Raji (cell line): ENCODE results near the gene DNAJB14.

Source experiments
- POLR2A ChIP-seq: IDR thresholded peaks from 2 replicates; pipeline ENCODE4 v1.6.1; 2011; ENCODE audit warnings: low read depth, low read length, control low read depth; ENCODE audit not compliant: insufficient read depth

The DNAJB14 gene

DNA sequence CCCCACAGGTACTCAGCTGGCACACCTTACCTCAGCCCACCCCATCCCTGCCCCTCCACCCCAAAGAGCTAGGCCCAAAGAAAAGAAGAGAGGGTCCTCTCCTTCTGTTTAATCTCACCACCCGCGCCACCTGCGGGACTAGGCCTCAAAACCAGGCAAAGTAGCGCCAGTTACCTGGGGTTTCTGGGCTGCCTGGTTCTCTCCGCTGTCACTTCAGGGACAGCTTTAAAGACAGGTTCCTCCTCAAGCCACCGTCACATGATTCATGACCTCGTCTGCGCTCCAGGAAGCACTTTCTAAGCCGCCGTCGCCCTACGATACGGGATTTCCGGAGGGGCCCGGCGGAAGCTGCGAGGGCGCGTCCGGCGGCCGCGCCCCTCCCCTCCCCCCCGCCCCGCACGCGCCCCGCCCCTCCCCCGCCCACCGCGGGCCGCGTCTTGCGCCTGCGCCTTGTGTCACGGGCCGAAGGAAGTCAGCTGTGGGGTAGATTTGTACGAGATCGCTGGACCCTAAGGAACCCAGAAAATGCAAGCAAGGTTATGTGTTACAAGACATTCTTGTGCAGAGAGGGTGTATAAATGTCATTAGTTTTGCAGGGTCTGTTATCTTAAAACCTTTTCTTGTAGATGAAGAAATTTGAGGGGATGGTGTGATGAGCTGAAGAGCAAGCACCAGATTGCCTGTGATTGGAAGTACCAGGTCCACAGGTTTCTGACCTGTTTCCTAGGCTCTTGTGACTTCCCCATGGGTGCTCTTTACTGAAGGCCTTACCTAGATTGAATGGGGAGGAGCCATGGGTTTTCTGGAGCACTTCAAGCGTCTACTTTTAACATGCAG is 52.0 kb downstream of the DNAJB14 start, which contains the start of gene LAMTOR3:
Gene LAMTOR3, minus strand, starts transcription at position 267 of the 837 bp plus-strand sequence. CDS start 464 bp downstream, outside the sequence.
- TF ChIP-seq POLR2A: peak; percentile 67

DNA sequence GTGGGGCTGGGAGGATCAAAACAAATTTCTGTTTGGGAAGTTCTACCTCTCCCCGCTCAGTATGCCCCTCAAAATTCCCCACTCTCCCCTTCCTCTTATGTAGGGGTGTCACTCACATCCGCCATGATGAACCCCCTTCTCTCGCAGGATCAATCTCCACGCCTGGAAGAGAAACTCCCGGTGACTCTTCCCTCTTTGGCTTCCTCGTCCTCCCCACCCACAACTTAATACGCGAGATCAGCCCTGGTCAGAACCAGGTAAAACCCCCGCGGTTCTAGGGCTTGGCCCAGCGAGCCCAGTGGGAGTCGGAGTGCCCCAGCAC is 52.6 kb downstream of the DNAJB14 start:
- TF ChIP-seq POLR2A: no peak

DNA sequence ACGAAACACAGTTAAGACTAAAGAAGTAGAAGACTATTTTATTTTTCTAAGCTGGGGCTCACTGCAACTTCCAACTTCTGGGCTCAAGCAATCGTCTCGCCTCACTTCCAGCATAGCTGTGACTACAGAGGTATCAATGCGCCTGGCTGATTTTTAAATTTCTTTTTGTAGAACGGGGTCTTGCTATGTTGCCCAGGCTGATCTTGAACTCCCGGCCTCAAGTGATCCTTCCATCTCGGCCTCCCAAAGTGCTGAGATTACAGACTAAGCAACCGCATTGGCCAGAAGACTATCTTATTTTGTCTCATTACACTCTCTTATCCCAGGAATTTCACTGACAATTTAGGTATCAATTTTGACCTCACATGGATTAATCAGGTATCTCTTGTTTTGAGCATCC is 53.4 kb downstream of the DNAJB14 start:
- no peak for TF ChIP-seq POLR2A

DNA sequence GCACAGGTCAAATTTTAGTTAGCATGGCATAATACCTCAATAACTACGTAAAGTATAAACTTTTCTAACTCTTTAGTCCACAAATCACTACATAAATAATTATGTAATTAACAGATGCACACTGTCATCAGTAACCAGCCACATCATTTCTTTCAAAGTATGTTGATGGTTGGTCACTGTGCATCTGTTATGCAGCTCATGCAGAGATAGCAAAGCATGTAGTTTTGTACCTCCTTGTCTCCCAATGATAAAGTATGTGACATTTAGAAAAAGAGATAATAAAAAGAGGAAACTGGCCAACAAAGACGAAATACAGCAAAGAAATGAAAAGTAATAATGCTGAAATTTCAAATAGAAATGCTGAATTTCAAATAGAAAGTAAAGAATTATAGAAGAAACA is 55.1 kb downstream of the DNAJB14 start:
- TF ChIP-seq POLR2A: no peak

DNA sequence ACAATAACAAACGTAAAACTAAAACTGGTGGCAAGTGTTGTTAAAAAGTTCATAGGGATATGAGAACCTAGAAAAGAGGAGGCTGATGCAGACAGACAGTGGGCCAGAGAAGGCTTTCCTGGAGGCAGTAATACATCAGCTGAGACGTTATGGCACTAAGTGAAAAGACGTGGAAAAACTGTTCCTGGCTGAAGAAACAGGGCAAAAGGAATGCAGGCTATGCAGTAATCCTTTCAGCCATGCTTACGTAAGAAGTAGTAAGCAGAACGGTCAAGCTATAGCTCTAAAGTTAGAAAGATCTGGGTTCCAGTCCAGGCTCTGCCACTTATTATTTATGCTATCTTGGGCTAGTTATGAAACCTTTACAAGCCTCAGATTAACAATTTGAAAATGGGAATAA is 58.6 kb downstream of the DNAJB14 start:
- TF ChIP-seq POLR2A: no peak

DNA sequence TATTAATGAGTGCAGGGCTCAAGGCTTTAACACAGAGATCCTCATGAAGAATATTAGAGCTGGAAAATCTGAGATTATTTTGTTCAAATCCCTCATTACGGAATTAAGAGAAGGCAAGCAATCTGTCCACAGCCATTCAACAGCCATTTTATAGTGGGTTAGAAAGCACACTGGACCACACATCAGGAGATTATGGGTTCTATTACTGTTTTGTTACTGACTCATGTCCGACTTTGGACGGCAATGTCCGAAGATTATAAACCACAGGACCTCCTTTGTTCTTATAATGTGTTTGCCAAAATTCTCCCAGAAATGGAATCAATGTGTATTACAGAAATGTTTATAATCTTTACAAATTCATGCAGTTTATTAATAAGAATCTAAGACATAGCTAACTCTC is 60.3 kb downstream of the DNAJB14 start:
- no peak for TF ChIP-seq POLR2A

DNA sequence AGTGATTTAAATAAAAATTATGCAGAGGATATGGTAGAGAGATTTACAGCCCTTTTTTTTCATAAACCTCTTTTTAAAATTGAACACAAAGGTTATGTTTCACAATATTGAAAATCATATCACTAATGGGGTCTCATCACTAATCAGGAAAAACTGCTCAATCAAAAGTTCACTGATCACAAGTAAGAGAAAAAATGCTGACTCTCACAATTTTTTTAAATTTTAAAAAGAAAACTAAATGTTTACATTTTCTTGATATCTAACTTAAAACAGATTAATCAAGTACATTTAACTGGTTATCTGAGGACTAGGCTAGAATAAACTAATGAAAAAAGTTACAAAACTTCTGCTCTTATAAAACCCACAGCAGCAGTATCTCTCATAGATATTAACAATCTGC is 60.7 kb downstream of the DNAJB14 start:
- TF ChIP-seq POLR2A: no peak

DNA sequence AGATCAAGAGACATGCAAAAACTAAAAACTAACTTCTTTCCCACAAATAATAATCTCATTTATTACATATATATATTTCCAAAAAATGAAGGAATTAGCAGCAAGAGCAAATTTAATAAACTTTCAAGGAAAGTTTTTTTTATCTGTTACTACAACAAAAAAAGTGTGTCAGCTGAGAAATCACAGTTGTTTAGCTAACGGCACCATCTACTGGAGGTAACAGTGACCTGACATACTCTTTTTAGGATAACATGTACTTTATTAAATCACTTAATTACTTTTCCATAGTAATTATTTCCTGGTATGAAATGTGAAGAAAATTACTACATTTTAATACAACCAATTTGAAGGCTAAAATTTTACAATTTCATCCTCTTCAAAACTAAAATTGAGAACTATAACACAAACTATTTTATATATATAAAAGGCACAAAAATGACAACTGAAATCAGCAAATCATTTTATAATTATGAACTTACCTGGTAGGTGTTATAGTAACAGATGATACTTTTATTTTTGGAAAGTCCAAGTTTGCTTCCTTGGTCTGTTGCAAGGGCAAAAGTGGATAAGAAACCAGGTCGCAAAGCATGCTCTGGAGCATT is 61.3 kb downstream of the DNAJB14 start:
- TF ChIP-seq POLR2A: no peak

DNA sequence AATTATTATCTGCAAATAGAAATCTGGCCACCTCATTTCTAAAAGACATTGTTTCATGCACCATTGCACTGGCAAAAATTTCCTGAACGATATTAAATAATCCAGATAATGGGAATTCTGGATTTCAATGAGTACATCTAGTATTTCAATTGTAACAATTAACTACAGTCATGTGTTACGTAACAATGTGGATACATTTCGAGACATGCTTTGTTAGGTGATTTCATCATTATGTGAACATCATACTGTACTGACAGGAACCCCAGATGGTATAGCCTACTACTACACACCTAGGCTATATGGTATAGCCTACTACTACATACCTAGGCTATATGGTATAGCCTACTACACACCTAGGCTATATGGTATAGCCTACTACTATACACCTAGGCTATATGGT is 67.0 kb downstream of the DNAJB14 start:
- TF ChIP-seq POLR2A: no peak

DNA sequence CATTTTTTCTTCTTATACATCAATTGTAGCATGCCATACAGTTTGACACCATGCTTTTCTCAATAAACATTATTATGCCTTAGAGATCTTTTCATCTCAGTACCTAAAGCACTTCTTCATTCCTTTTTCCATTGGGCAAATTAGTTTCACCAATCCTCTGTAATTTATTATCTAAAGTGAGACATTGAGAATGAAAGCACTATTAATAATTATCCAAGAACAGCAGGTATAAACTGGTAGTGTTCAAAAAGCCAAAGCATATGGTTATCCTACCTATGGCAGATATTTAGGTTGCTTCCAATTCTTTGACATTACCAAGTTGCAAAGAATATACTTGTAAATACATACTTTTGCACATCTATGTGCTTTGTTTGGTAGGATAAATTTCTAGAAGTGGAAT is 67.8 kb downstream of the DNAJB14 start:
- no peak for TF ChIP-seq POLR2A

DNA sequence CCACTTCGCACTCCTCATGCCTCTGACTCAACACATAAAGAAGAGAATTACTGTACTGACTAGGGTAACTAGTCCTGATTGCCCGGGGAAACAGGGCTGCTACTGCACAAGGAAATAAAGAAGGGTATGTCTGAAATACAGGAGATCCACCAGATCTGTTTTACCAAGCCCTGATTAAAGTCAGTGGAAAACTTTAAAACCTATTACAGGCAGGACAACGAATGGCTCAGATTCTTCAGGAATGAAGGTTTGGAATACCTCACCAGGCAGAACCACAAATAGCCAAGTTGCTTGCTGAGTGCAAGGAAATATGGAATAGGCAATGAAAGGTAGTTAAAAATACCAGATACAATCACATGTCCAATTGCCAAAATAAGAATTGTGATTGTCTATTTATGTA is 69.5 kb downstream of the DNAJB14 start:
- no peak for TF ChIP-seq POLR2A

DNA sequence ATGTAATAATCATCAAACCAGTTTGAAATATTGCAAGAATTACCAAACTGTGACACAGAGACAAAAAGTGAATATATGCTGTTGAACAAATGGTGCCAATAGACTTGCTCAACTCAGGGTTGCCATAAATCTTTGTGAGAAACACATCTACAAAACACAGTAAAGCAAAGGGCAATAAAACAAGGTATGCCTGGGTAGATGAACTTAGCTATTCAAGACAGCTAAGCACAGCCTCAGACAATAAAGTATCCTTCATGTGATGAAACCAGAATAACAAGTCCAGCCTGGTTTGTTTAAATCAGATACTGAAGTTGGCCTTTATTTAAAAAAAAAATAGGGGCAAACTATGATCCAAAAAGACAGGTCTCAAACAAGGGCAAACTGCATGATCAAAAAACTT is 71.3 kb downstream of the DNAJB14 start:
- no peak for TF ChIP-seq POLR2A

DNA sequence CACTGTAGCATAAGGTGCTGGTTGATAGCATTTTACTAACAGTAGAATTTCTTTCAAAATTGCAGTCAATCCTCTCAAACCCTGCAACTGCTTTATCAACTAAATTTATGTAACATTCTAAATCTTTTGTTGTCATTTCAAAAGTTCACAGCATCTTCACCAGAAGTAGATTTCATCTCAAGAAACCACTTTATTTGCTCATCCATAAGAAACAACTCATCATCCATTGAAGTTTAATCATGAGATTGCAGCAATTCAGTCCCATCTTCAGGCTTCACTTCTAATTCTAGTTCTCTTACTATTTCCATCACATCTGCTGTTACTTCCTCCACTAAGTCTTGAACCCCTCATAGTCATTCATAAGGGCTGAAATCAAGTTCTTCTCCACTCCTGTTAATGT is 73.8 kb downstream of the DNAJB14 start:
- no peak for TF ChIP-seq POLR2A

DNA sequence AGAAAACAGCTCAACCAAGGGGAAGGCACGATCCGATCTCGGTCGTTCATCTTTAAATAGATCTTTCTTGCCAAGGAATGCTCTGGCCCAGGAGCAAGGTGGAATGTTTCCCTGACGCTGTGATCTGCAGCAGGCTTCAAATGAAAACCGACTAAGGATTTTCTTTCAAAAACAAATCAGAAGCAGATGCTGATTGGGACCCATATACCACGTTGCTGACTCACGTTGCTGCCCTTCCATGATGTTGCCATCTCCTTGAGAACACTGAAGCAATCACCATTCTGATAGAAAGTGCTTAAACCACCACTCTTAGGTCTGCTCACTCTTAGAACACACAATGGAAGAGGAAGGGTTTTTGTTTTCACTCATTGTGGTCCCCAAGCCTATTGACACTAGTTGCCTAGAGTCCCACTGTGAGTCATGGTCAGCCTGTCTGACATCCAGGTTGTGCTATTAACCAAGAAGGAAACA is 78.3 kb downstream of the DNAJB14 start:
- TF ChIP-seq POLR2A: no peak

DNA sequence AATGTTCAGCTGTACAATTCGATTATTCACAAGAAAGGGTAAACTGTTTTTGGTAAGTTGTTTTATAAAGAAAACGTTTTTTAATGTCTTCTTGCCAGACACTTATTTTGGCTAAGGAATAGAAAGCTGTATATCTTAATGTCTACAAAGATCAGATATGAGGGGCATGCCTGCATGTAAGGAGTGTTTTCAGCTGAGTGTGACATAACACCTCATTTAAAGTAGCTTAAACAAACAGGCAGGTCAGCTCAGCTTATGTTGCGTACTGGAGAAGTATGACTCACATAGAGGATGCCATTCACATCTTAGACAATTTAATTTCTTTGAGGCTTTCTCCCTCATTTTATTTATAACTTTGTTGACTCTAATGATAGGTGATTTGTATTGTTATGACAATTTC is 82.6 kb downstream of the DNAJB14 start:
- TF ChIP-seq POLR2A: no peak

DNA sequence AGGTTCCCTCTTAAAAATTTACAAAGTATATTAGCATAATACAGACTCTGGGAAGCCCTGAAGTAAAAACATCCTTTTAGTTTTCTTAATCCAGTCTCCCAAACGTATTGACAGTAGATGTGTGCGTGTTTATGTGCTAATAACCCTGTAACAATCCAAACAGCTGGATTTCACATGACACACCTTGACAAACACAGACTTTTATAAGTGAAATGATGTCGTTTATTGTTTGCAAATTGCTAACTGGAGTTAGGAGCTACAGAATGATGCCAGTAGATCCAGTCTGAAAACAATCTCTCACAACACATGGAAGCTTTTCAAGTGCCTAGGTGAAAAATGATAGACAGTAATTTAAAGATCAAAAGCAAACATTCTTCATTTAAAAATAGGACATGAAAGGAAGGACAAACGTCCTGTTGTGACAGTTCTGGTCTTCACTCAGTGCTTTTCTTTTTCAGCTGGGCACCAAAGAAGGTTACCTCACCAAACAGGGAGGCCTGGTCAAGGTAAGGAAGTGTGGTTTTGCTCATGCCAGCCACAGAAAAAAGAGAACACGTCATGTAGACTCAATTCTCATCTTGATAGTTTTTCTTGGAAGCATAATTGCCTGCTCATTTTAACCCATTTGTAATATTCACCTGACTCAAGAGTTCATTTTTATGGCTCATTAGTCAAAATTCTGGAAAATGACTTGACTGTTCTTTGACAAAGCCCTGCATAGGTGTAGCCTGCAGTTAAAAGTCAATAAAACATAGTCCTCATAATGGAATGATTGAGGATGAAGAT is 85.1 kb downstream of the DNAJB14 start:
- no peak for TF ChIP-seq POLR2A
